ENCODE data around the gene POU2F3. TPM values are rescaled to one million over a fixed set of nuclear protein-coding genes. Genes with fewer than 3 reads are reported as not detected.

POU2F3 gene
- total and polyA plus RNA-seq, 2 of the 8 experiments (the other 6 are each of a cell fraction or from before 2014, with no cell fraction given) = 1.0 to 2.1 TPM

GRCh38 chr11:120332822-120333716 is 93.1 kb downstream of the POU2F3 start:
- Histone ChIP-seq H3K27me3 (replicated peaks in 1 of 4; ENCODE audit: control insufficient read depth in 3 of 4, extremely low read depth in 1 of 4, insufficient read depth in 3 of 4, low read length in 3 of 4) (no peaks in the 10 kb centered on the region), H3K9me3 (ENCODE audit: insufficient read depth in 2 of 2, low read depth in 1 of 2, low read length in 1 of 2) (no peaks in the 10 kb centered on the region), H3K18ac (ENCODE audit: extremely low read depth, low read length) (no peak overlapping the region), H3K9ac (replicated peaks in 1 of 4; ENCODE audit: extremely low read depth in 1 of 4, low read depth in 3 of 4, low read length in 3 of 4) (no peak overlapping the region), H3K56ac (replicated peaks; ENCODE audit: insufficient read length, low read depth, low read length) (no peak overlapping the region), H2BK5ac (ENCODE audit: low read depth, low read length) (no peak overlapping the region), H3K4me3 (ENCODE audit: extremely low read depth in 1 of 4, insufficient read depth in 2 of 4, low read depth in 3 of 4, low read length in 4 of 4) (no peak overlapping the region), H2BK12ac (ENCODE audit: low read depth, low read length) (no peak overlapping the region), H3K4me2 (ENCODE audit: insufficient read depth in 1 of 2, low read depth in 2 of 2, low read length in 2 of 2) (no peak overlapping the region), H3K79me2 (ENCODE audit: control insufficient read depth in 1 of 2, insufficient read depth in 2 of 2, low read length in 2 of 2) (peaks cover 3 to 13% of the 10 kb centered on the region in 2 experiments; a peak in 3 of 4 replicates), H3K14ac (ENCODE audit: insufficient read length) (no peak overlapping the region), H2AFZ (ENCODE audit: low read length) (no peak overlapping the region), H3K23me2 (ENCODE audit: low read depth, low read length) (peaks cover 10% of the 10 kb centered on the region), H4K5ac (ENCODE audit: insufficient read length, low read depth, low read length) (no peak overlapping the region), H4K20me1 (replicated peaks in 1 of 2; ENCODE audit: control insufficient read depth in 1 of 2, insufficient read depth in 2 of 2, low read length in 2 of 2) (peaks cover 0 to 6% of the 10 kb centered on the region in 2 experiments), H4K8ac (ENCODE audit: extremely low read depth, insufficient read depth, low read length) (no peak overlapping the region), H2BK15ac (ENCODE audit: low read length) (no peak overlapping the region), H3K36me3 (ENCODE audit: control insufficient read depth in 2 of 4, insufficient read depth in 4 of 4, low read length in 3 of 4) (peaks cover 0 to 10% (median 3%) of the 10 kb centered on the region in 4 experiments; a peak in 4 of 8 replicates), H3K27ac (ENCODE audit: low read depth, low read length) (no peak overlapping the region), H2BK20ac (ENCODE audit: low read length) (no peak overlapping the region), H2BK120ac (replicated peaks; ENCODE audit: low read depth, low read length) (no peak overlapping the region), H2AK5ac (ENCODE audit: low read depth, low read length) (no peak overlapping the region), H4K91ac (replicated peaks; ENCODE audit: insufficient read length, low read length) (no peak overlapping the region), H3K4ac (replicated peaks; ENCODE audit: insufficient read length, low read depth, low read length) (no peak overlapping the region), H3K23ac (ENCODE audit: insufficient read length) (no peak overlapping the region), H3K4me1 (replicated peaks in 1 of 4; ENCODE audit: control insufficient read depth in 3 of 4, insufficient read depth in 4 of 4, low read length in 3 of 4) (peaks cover 0 to 3% (median 1%) of the 10 kb centered on the region in 4 experiments; a peak in 4 of 7 replicates), H3K79me1 (ENCODE audit: low read depth, low read length) (0 out of 2 replicates have a peak, but pooled peaks cover 2% of the 10 kb centered on the region)
- ChIA-PET POLR2A (ENCODE audit: partially characterized antibody) (no interaction called here), CTCF (ENCODE audit: partially characterized antibody) (interaction anchor here (1.2 to 2.5 kb wide), 5 partner anchors 9 to 596 kb away, joined by 3 to 8 read pairs (median 4); partner anchors contain the start of gene POU2F3)
- FAIRE-seq = no peak
- WGBS, 2 experiments (ENCODE audit: extremely low coverage in 1 of 2, insufficient coverage in 1 of 2, insufficient read length in 1 of 2, insufficient replicate concordance in 2 of 2, low coverage in 1 of 2, low lambda C conversion rate in 2 of 2, missing lambda C conversion rate in 1 of 2) = 91% methylated on average over 5 of the region's 5 CpGs; no CpG with 5 or more reads in 1 of the 2 experiments
- DNase-seq (ENCODE audit: low read depth in 1 of 2, low spot score in 2 of 2) = no peak
- TF ChIP-seq MAFK (IDR thresholded peaks at IDR 0.05; ENCODE audit: low read depth, low read length) = peak; percentile 27; the same call in 1 of the 2 replicates
- no peak for TF ChIP-seq ATF2 (IDR thresholded peaks at IDR 0.05; ENCODE audit: low read length)
- TF ChIP-seq RFX5 (IDR thresholded peaks at IDR 0.05; ENCODE audit: borderline replicate concordance, low read depth, low read length) = no peak
- TF ChIP-seq JUND (IDR thresholded peaks at IDR 0.05; ENCODE audit: low read length) = no peak
- TF ChIP-seq TBP (IDR thresholded peaks at IDR 0.05; ENCODE audit: low read depth, low read length) = no peak
- no peak for TF ChIP-seq PHF8 (conservative IDR thresholded peaks at IDR 0.05; ENCODE audit: low read depth, low read length)
